SK-N-SH (cell line): ENCODE data around the gene PTAFR. TPM values are rescaled to one million over a fixed set of nuclear protein-coding genes. Genes with fewer than 3 reads are reported as not detected.

Experiments
- CTCF ChIA-PET: fragments of 300-600, 350-600 bp; formaldehyde crosslinking; extraction: SDS; loops from one replicate; lab custom pipeline; 2021; lab: Yijun Ruan, JAX
- POLR2A ChIA-PET: fragments of 350-600 bp; sonication (Branson Sonifier 250); formaldehyde crosslinking; extraction: SDS; loops from one replicate; lab custom pipeline; 2020; ENCODE audit warnings: antibody characterized with exemption, inconsistent platforms; lab: Yijun Ruan, JAX
- DNase-seq: peaks from one replicate; pipeline ENCODE4 v3.0.0; 2012
- H2AFZ ChIP-seq: fragments of 200-600 bp; sonication (generic); 2 replicates; pipeline ENCODE4 v1.8.1; 2016; ENCODE audit warnings: antibody characterized with exemption, mild to moderate bottlenecking, low read depth
- H3F3A ChIP-seq: fragments of 200-600 bp; sonication (generic); replicated peaks from 2 replicates; pipeline ENCODE3; 2016; ENCODE audit warnings: antibody characterized with exemption, mild to moderate bottlenecking; ENCODE audit not compliant: insufficient read depth
- H3K27ac ChIP-seq, 2 experiments: fragments of 200-500 bp in 1 of 2; fragments of 200-600 bp in 1 of 2; sonication (Bioruptor generic) in 1 of 2; sonication (generic), shearing (Covaris generic) in 1 of 2; 2 replicates each; pipeline versions ENCODE4 v1.5.1 to v1.6.1; 2014 to 2016; ENCODE audit warnings: low read depth in 2 of 2, inconsistent platforms in 1 of 2, low read length in 1 of 2, mild to moderate bottlenecking in 1 of 2, mixed read lengths in 1 of 2
- H3K27me3 ChIP-seq: fragments of 200-600 bp; sonication (generic), shearing (Covaris generic); 2 replicates; pipeline ENCODE4 v1.6.1; 2016; ENCODE audit warnings: mixed run types; ENCODE audit not compliant: insufficient read depth
- H3K36me3 ChIP-seq, 2 experiments: fragments of 200-500 bp in 1 of 2; fragments of 200-600 bp in 1 of 2; sonication (Bioruptor generic) in 1 of 2; sonication (generic) in 1 of 2; replicated peaks in 1 of 2; 2 replicates each; pipeline versions ENCODE3 to v1.5.1; 2014 to 2016; ENCODE audit warnings: low read length in 1 of 2, mild to moderate bottlenecking in 1 of 2; ENCODE audit not compliant: insufficient read depth in 2 of 2, control insufficient read depth in 1 of 2
- H3K4me1 ChIP-seq, 2 experiments: fragments of 200-500 bp in 1 of 2; fragments of 200-600 bp in 1 of 2; sonication (Bioruptor generic) in 1 of 2; sonication (generic), shearing (Covaris generic) in 1 of 2; 2 replicates each; pipeline versions ENCODE4 v1.5.1 to v1.6.1; 2014 to 2016; ENCODE audit warnings: low read depth in 1 of 2, low read length in 1 of 2, mixed run types in 1 of 2; ENCODE audit not compliant: insufficient read depth in 2 of 2, control insufficient read depth in 1 of 2
- H3K4me2 ChIP-seq: fragments of 200-600 bp; sonication (generic), shearing (Covaris generic); 2 replicates; pipeline ENCODE4 v1.6.1; 2017; ENCODE audit warnings: mixed run types
- H3K4me3 ChIP-seq, 2 experiments: fragments of 200-500 bp in 1 of 2; fragments of 200-600 bp in 1 of 2; sonication (Bioruptor generic) in 1 of 2; sonication (generic), shearing (Covaris generic) in 1 of 2; 2 replicates each; pipeline versions ENCODE4 v1.5.1 to v1.8.1; 2014 to 2016; ENCODE audit warnings: low read depth in 2 of 2, inconsistent platforms in 1 of 2, low read length in 1 of 2, mild to moderate bottlenecking in 1 of 2, mixed read lengths in 1 of 2, moderate library complexity in 1 of 2
- H3K79me2 ChIP-seq: fragments of 200-600 bp; sonication (generic); 2 replicates; pipeline ENCODE4 v1.8.1; 2017; ENCODE audit warnings: mild to moderate bottlenecking; ENCODE audit not compliant: insufficient read depth
- H3K9ac ChIP-seq: fragments of 200-600 bp; sonication (generic); 2 replicates; pipeline ENCODE4 v1.6.1; 2017; ENCODE audit warnings: mixed run types
- H3K9me2 ChIP-seq: fragments of 200-600 bp; sonication (generic); 2 replicates; pipeline ENCODE4 v1.6.1; 2017; ENCODE audit warnings: mixed run types
- H3K9me3 ChIP-seq: fragments of 200-600 bp; sonication (generic); 2 replicates; pipeline ENCODE4 v1.6.1; 2017; ENCODE audit warnings: mixed run types, mild to moderate bottlenecking, moderate library complexity
- H4K20me1 ChIP-seq: fragments of 200-600 bp; sonication (generic); 2 replicates; pipeline ENCODE4 v1.6.1; 2017; ENCODE audit warnings: mild to moderate bottlenecking, mixed run types; ENCODE audit not compliant: insufficient read depth
- ELF1 ChIP-seq: IDR thresholded peaks from 2 replicates; pipeline ENCODE4 v1.4.0; 2012
- FOSL2 ChIP-seq: IDR thresholded peaks from 2 replicates; pipeline ENCODE4 v1.4.0; 2012; ENCODE audit warnings: low read depth, mild to moderate bottlenecking, moderate library complexity, borderline replicate concordance
- FOXM1 ChIP-seq: IDR thresholded peaks from 2 replicates; pipeline ENCODE4 v1.4.0; 2012; ENCODE audit warnings: low read depth, mild to moderate bottlenecking
- GATA2 ChIP-seq: sonication (generic); formaldehyde crosslinking; IDR thresholded peaks from 2 replicates; pipeline ENCODE4 v1.5.0; 2020; ENCODE audit warnings: mild to moderate bottlenecking, missing genetic modification reagents
- IRF3 ChIP-seq: fragments of 150-350 bp; IDR thresholded peaks from 2 replicates; pipeline ENCODE4 v1.6.1; 2016; ENCODE audit warnings: mild to moderate bottlenecking, low read depth, low read length
- MEF2A ChIP-seq: IDR thresholded peaks from 2 replicates; pipeline ENCODE4 v1.4.0; 2012; ENCODE audit warnings: low read depth, borderline replicate concordance
- MXI1 ChIP-seq: IDR thresholded peaks from 2 replicates; pipeline ENCODE4 v1.6.1; 2012; ENCODE audit warnings: mild to moderate bottlenecking, low read depth, low read length, improper control_type of control experiment
- NFIC ChIP-seq: IDR thresholded peaks from 2 replicates; pipeline ENCODE4 v1.4.0; 2012; ENCODE audit warnings: borderline replicate concordance
- REST ChIP-seq: IDR thresholded peaks from 2 replicates; pipeline ENCODE4 v1.6.1; 2012; ENCODE audit warnings: mild to moderate bottlenecking, low read depth, low read length, moderate library complexity
- TEAD4 ChIP-seq: IDR thresholded peaks from 2 replicates; pipeline ENCODE4 v1.4.0; 2012; ENCODE audit warnings: mild to moderate bottlenecking, borderline replicate concordance; ENCODE audit not compliant: insufficient read depth
- USF1 ChIP-seq: IDR thresholded peaks from 2 replicates; pipeline ENCODE4 v1.4.0; 2012; ENCODE audit warnings: low read depth, borderline replicate concordance
- ZBTB33 ChIP-seq: IDR thresholded peaks from 2 replicates; pipeline ENCODE4 v1.4.0; 2012; ENCODE audit warnings: low read depth, borderline replicate concordance
- WGBS: methylation state at CpG from one replicate; pipeline ENCODE4 v1.1.6; 2017; ENCODE audit warnings: low lambda C conversion rate; 5-methylcytosine and 5-hydroxymethylcytosine counted together
- polyA plus RNA-seq, 3 experiments: library from polyadenylated mRNA; depleted of rRNA; stranded (reverse); fragments of >200 nt; gene quantifications; 2 replicates each; pipeline ENCODE4 v1.2.3, GENCODE V29; 2012

PTAFR gene
- polyA plus RNA-seq, 1 of the 3 experiments (the other 2 are of a cell fraction), result 0.05 TPM

GRCh38 chr1:28115267-28115666 lies 61.2 kb downstream of the PTAFR start:
- H3K9me3 ChIP-seq, result no peaks in the 10 kb centered on the region
- H3K36me3 ChIP-seq, result no peaks in the 10 kb centered on the region
- H3K27ac ChIP-seq, result no peak overlapping the region
- no peak overlapping the region for H3K4me3 ChIP-seq
- no peaks in the 10 kb centered on the region for H3K9me2 ChIP-seq
- no peak overlapping the region for H2AFZ ChIP-seq
- no peak for DNase-seq
- TF ChIP-seq TEAD4, result no peak
- TF ChIP-seq IRF3, result no peak
- TF ChIP-seq FOSL2, result no peak
- TF ChIP-seq MXI1, result no peak
- POLR2A ChIA-PET, result no interaction called here
- no peaks in the 10 kb centered on the region for H3K4me1 ChIP-seq
- H3K27me3 ChIP-seq, result no peaks in the 10 kb centered on the region
- no peak overlapping the region for H3K4me2 ChIP-seq
- CTCF ChIA-PET, result no interaction called here
- no peaks in the 10 kb centered on the region for H3K79me2 ChIP-seq
- H4K20me1 ChIP-seq, result no peaks in the 10 kb centered on the region
- H3F3A ChIP-seq, result no peaks in the 10 kb centered on the region
- WGBS, result 90% methylated on average over 4 of the region's 4 CpGs
- H3K9ac ChIP-seq, result no peak overlapping the region

- no peak overlapping the region for H3K4me2 ChIP-seq
- no peak overlapping the region for H2AFZ ChIP-seq
- no peaks in the 10 kb centered on the region for H3K4me1 ChIP-seq
- no peaks in the 10 kb centered on the region for H3F3A ChIP-seq
- DNase-seq, result no peak
- no peaks in the 10 kb centered on the region for H3K9me2 ChIP-seq
- H3K9me3 ChIP-seq, result no peaks in the 10 kb centered on the region
- WGBS, result 92% methylated on average over 2 of the region's 2 CpGs
- no peaks in the 10 kb centered on the region for H3K79me2 ChIP-seq
- no peaks in the 10 kb centered on the region for H3K27me3 ChIP-seq
- no peaks in the 10 kb centered on the region for H4K20me1 ChIP-seq
- H3K27ac ChIP-seq, result no peak overlapping the region
- H3K4me3 ChIP-seq, result no peak overlapping the region
- H3K36me3 ChIP-seq, result no peaks in the 10 kb centered on the region
- H3K9ac ChIP-seq, result no peak overlapping the region
- TF ChIP-seq ELF1 (no peak), MXI1 (no peak), ZBTB33 (no peak), FOXM1 (no peak), MEF2A (no peak), GATA2 (CRISPR knock-in tag) (no peak), NFIC (no peak), REST (no peak), USF1 (no peak)
- ChIA-PET CTCF (interaction anchor here (1.1 to 1.7 kb wide), 2 partner anchors 23 to 94 kb away, joined by 3 to 6 read pairs; no protein-coding TSS in a partner anchor), POLR2A (no interaction called here)
These were observed 61.6 kb downstream of the PTAFR start for GRCh38 chr1:28114844-28115243.
